K562 (cell line): Measurements from ENCODE around the gene ARHGAP15.

Source experiments
- CHD2 ChIP-seq: IDR thresholded peaks from 2 replicates; pipeline ENCODE4 v1.6.1; 2011; ENCODE audit warnings: low read depth, low read length
- CHD4 ChIP-seq: fragments of 200-600 bp; sonication (generic); IDR thresholded peaks from 3 replicates; pipeline ENCODE4 v1.6.1; 2012; ENCODE audit warnings: low read depth, mild to moderate bottlenecking, mixed read lengths, low read length, inconsistent platforms; ENCODE audit not compliant: insufficient read depth, insufficient replicate concordance, poor library complexity, severe bottlenecking
- LEF1 ChIP-seq: fragments of 450-650 bp; IDR thresholded peaks from 2 replicates; pipeline ENCODE4 v1.6.1; 2016; ENCODE audit warnings: mild to moderate bottlenecking
- PTBP1 ChIP-seq: fragments of 200-400 bp; formaldehyde crosslinking; IDR thresholded peaks from 2 replicates; pipeline ENCODE4 v1.6.1; 2017; ENCODE audit warnings: low read depth, low read length
- ZFP36 ChIP-seq: fragments of 150-350 bp; IDR thresholded peaks from 2 replicates; pipeline ENCODE4 v1.6.1; 2018; ENCODE audit warnings: low read length, low read depth; ENCODE audit not compliant: partially characterized antibody
- TF ChIP-seq, protein P1 (sequence below): fragments of 450-650 bp; formaldehyde crosslinking; IDR thresholded peaks from 2 replicates; pipeline ENCODE4 v1.4.0; 2020; ENCODE audit warnings: mild to moderate bottlenecking, moderate library complexity
- TF ChIP-seq, protein P2 (sequence below): fragments of 250-450 bp; sonication (Bioruptor Pico); IDR thresholded peaks from 2 replicates; pipeline ENCODE4 v1.5.0; 2021
- TF ChIP-seq, protein P3 (sequence below), 2 experiments: fragments of 450-650 bp; formaldehyde crosslinking in 1 of 2; IDR thresholded peaks; 2 replicates each; pipeline versions ENCODE4 v1.4.0 to v1.6.1; 2014 to 2020; ENCODE audit warnings: mild to moderate bottlenecking in 2 of 2, borderline replicate concordance in 1 of 2, low read depth in 1 of 2
- TF ChIP-seq, protein P4 (sequence below), 3 experiments: IDR thresholded peaks in 2 of 3; conservative IDR thresholded peaks in 1 of 3; 2 replicates each; pipeline ENCODE4 v1.5.1; 2011 to 2012; ENCODE audit warnings: low read length in 3 of 3, mild to moderate bottlenecking in 3 of 3, control low read depth in 2 of 3, improper control_type of control experiment in 1 of 3, inconsistent platforms in 1 of 3, low read depth in 1 of 3, mixed read lengths in 1 of 3, moderate library complexity in 1 of 3; ENCODE audit not compliant: insufficient read depth in 2 of 3

DNA sequence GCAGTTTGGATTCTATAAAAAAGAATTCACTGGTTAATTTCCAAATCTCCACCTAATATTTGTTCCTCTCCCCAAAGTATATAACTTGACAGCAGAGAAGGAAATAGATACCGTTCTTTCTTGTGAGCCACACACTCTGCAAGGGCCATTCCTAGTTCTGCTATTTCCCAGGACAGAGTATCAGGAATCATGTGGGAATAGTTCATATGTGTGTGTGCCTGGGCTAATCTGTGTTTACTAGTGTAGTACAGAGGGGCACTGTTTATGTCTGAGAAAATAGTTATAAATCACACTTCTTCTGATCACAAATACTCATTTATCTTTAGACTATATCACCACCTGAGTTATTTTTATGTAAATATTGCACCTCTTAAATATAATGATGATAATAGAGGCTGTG is 296.7 kb downstream of the ARHGAP15 start:
- no peak for TF ChIP-seq PTBP1
- TF ChIP-seq, protein P1, sequence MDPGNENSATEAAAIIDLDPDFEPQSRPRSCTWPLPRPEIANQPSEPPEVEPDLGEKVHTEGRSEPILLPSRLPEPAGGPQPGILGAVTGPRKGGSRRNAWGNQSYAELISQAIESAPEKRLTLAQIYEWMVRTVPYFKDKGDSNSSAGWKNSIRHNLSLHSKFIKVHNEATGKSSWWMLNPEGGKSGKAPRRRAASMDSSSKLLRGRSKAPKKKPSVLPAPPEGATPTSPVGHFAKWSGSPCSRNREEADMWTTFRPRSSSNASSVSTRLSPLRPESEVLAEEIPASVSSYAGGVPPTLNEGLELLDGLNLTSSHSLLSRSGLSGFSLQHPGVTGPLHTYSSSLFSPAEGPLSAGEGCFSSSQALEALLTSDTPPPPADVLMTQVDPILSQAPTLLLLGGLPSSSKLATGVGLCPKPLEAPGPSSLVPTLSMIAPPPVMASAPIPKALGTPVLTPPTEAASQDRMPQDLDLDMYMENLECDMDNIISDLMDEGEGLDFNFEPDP (CRISPR knock-in tag): no peak
- no peak for TF ChIP-seq LEF1
- TF ChIP-seq, protein P2, sequence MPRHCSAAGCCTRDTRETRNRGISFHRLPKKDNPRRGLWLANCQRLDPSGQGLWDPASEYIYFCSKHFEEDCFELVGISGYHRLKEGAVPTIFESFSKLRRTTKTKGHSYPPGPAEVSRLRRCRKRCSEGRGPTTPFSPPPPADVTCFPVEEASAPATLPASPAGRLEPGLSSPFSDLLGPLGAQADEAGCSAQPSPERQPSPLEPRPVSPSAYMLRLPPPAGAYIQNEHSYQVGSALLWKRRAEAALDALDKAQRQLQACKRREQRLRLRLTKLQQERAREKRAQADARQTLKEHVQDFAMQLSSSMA: no peak
- no peak for TF ChIP-seq ZFP36
- TF ChIP-seq, protein P3, sequence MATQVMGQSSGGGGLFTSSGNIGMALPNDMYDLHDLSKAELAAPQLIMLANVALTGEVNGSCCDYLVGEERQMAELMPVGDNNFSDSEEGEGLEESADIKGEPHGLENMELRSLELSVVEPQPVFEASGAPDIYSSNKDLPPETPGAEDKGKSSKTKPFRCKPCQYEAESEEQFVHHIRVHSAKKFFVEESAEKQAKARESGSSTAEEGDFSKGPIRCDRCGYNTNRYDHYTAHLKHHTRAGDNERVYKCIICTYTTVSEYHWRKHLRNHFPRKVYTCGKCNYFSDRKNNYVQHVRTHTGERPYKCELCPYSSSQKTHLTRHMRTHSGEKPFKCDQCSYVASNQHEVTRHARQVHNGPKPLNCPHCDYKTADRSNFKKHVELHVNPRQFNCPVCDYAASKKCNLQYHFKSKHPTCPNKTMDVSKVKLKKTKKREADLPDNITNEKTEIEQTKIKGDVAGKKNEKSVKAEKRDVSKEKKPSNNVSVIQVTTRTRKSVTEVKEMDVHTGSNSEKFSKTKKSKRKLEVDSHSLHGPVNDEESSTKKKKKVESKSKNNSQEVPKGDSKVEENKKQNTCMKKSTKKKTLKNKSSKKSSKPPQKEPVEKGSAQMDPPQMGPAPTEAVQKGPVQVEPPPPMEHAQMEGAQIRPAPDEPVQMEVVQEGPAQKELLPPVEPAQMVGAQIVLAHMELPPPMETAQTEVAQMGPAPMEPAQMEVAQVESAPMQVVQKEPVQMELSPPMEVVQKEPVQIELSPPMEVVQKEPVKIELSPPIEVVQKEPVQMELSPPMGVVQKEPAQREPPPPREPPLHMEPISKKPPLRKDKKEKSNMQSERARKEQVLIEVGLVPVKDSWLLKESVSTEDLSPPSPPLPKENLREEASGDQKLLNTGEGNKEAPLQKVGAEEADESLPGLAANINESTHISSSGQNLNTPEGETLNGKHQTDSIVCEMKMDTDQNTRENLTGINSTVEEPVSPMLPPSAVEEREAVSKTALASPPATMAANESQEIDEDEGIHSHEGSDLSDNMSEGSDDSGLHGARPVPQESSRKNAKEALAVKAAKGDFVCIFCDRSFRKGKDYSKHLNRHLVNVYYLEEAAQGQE (IDR thresholded peaks at IDR 0.05; ENCODE audit: borderline replicate concordance): no peak
- TF ChIP-seq, protein P3 (CRISPR knock-in tag; IDR thresholded peaks at IDR 0.05; ENCODE audit: low read depth): no peak
- TF ChIP-seq CHD2: no peak
- TF ChIP-seq CHD4: no peak
- TF ChIP-seq, protein P4, sequence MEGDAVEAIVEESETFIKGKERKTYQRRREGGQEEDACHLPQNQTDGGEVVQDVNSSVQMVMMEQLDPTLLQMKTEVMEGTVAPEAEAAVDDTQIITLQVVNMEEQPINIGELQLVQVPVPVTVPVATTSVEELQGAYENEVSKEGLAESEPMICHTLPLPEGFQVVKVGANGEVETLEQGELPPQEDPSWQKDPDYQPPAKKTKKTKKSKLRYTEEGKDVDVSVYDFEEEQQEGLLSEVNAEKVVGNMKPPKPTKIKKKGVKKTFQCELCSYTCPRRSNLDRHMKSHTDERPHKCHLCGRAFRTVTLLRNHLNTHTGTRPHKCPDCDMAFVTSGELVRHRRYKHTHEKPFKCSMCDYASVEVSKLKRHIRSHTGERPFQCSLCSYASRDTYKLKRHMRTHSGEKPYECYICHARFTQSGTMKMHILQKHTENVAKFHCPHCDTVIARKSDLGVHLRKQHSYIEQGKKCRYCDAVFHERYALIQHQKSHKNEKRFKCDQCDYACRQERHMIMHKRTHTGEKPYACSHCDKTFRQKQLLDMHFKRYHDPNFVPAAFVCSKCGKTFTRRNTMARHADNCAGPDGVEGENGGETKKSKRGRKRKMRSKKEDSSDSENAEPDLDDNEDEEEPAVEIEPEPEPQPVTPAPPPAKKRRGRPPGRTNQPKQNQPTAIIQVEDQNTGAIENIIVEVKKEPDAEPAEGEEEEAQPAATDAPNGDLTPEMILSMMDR (IDR thresholded peaks at IDR 0.05 in 2 of 3, conservative IDR thresholded peaks at IDR 0.05 in 1 of 3; ENCODE audit: insufficient read depth in 2 of 3, low read depth in 1 of 3, low read length in 3 of 3): no peak
